Measurements from ENCODE around the gene NDUFAF2.
"Not testable (repeated sequence)": the region's sequence is repeated elsewhere in the genome, so short reads cannot be mapped to it uniquely, and the experiment has no call there.

The NDUFAF2 gene

DNA sequence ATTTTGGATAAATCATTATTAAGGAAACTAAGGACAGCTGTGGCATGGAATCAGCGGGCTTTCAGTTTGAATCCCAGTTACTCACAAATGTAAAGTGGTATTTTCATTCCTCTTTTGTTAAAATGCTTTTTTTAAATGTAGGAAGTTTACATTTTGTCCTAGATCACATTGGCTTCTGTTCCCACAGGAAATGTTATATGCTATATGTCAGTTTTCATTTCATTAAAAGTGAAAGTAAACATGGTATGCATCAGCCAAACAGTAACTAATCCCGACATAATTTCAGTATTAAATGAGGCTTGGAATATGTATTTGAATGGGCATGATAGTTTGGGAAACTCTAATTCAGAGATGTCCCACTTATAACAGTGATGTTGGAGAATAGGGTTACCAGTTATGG is 235.9 kb downstream of the NDUFAF2 start:
- no peaks in the 10 kb centered on the region for H3K9me3 Mint-ChIP-seq
- H3K4me3 Mint-ChIP-seq: no peak overlapping the region
- no peak overlapping the region for H3K27ac Mint-ChIP-seq
- no peaks in the 10 kb centered on the region for H3K36me3 Mint-ChIP-seq (ENCODE audit: low read depth)
- H3K27me3 Mint-ChIP-seq (ENCODE audit: low read depth, poor library complexity): peaks cover 5% of the 10 kb centered on the region
- DNase-seq: no peak
- TF ChIP-seq CTCF (IDR thresholded peaks at IDR 0.05): no peak
- no peaks in the 10 kb centered on the region for H3K4me1 Mint-ChIP-seq

DNA sequence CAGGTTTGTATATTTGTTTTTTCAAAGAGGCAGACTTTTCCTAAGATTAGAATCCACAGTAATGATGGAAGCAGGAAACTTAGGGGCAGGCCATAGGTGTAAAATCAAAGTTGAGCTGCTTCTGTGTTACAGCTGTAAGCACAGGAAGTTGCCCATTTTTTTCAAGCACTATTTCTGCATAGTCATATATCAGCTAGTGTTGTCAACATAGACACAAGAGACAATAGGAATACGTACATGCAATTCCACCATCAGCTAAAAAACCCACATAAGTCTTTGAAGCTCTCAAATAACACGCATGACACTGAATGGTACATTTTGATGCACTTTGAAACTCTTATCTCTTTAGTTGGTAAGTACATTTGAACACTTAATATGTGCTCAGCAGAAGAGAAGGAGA is 237.4 kb downstream of the NDUFAF2 start:
- Mint-ChIP-seq H3K36me3 (ENCODE audit: low read depth) (no peaks in the 10 kb centered on the region), H3K4me3 (no peak overlapping the region), H3K9me3 (no peaks in the 10 kb centered on the region), H3K27ac (no peak overlapping the region), H3K4me1 (no peaks in the 10 kb centered on the region), H3K27me3 (ENCODE audit: low read depth, poor library complexity) (peaks cover 5% of the 10 kb centered on the region)
- TF ChIP-seq CTCF (IDR thresholded peaks at IDR 0.05): no peak
- DNase-seq: no peak

DNA sequence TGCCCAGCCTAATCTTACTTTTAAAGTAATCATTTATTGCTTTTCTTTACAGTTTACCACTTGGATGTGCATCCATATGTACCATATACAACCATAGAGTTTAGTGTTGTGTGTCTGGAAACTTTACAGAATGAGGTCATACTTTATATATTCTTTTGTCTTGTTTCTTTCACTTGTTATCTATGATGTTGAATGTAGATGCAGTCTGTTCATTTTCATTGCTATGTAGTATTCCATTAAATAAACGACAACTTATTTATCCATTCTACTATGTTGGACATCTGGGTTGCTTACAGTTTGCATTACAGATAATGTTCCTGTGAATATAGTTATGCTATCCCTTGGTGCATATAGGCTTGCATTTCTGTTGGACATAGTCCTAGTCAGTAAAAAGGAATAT is 238.5 kb downstream of the NDUFAF2 start:
- TF ChIP-seq CTCF (IDR thresholded peaks at IDR 0.05): no peak
- DNase-seq: no peak
- no peak overlapping the region for H3K27ac Mint-ChIP-seq
- H3K36me3 Mint-ChIP-seq (ENCODE audit: low read depth): no peaks in the 10 kb centered on the region
- H3K4me3 Mint-ChIP-seq: no peak overlapping the region
- no peaks in the 10 kb centered on the region for H3K4me1 Mint-ChIP-seq
- no peaks in the 10 kb centered on the region for H3K9me3 Mint-ChIP-seq
- peaks cover 2% of the 10 kb centered on the region for H3K27me3 Mint-ChIP-seq (ENCODE audit: low read depth, poor library complexity)

DNA sequence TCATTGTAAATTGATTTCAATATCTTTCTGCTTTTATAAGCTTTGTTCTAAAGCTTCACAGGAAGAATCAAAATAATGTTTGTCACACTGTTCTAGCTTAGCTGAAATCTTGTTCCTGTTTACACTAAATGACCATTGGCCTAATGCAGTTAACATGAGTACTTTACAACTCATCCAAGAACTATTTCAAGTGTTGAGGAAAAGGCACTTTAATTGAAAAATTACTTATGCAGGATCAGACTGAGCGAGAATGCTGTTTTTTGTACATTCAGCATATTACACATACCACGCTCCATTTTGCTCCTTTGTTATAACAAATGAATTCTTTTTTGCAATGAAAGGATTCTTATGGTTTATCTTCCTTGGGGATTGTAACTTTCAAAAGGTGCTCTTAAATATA is 239.7 kb downstream of the NDUFAF2 start:
- H3K27me3 Mint-ChIP-seq (ENCODE audit: low read depth, poor library complexity): peaks cover 2% of the 10 kb centered on the region
- no peaks in the 10 kb centered on the region for H3K9me3 Mint-ChIP-seq
- no peak overlapping the region for H3K27ac Mint-ChIP-seq
- no peak overlapping the region for H3K4me3 Mint-ChIP-seq
- no peaks in the 10 kb centered on the region for H3K4me1 Mint-ChIP-seq
- no peak for DNase-seq
- H3K36me3 Mint-ChIP-seq (ENCODE audit: low read depth): no peaks in the 10 kb centered on the region
- no peak for TF ChIP-seq CTCF (IDR thresholded peaks at IDR 0.05)

- H3K36me3 Mint-ChIP-seq (ENCODE audit: low read depth): no peaks in the 10 kb centered on the region
- H3K27me3 Mint-ChIP-seq (ENCODE audit: low read depth, poor library complexity): peaks cover 2% of the 10 kb centered on the region
- no peak for DNase-seq
- H3K27ac Mint-ChIP-seq: no peak overlapping the region
- H3K4me3 Mint-ChIP-seq: no peak overlapping the region
- no peaks in the 10 kb centered on the region for H3K4me1 Mint-ChIP-seq
- no peak for TF ChIP-seq CTCF (IDR thresholded peaks at IDR 0.05)
- H3K9me3 Mint-ChIP-seq: peaks cover 5% of the 10 kb centered on the region
Observed at GRCh38 chr5:61186634-61187033, 241.6 kb downstream of the NDUFAF2 start.

DNA sequence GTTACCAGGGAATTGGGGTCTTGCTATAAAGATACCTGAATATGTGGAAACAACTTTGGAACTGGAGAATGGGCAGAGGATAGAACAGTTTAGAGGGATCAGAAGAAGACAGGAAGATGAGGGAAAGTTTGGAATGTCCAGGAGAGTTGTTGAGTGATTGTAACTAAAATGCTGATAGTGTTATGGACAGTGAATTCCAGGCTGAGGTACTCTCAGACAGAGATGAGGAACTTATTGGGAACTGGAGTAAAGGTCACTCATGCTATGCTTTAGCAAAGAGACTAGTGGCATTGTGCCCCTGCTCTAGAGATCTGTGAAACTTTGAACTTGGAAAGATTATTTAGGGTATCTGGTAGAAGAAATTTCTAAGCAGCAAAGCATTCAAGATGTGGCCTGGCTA is 242.3 kb downstream of the NDUFAF2 start:
- H3K36me3 Mint-ChIP-seq (ENCODE audit: low read depth); DNase-seq; H3K27me3 Mint-ChIP-seq (ENCODE audit: low read depth, poor library complexity); H3K27ac Mint-ChIP-seq; H3K4me1 Mint-ChIP-seq; H3K4me3 Mint-ChIP-seq: not testable (repeated sequence)
- peaks cover 11% of the 10 kb centered on the region for H3K9me3 Mint-ChIP-seq

- not testable (repeated sequence) for DNase-seq; H3K4me1 Mint-ChIP-seq; H3K27ac Mint-ChIP-seq; H3K27me3 Mint-ChIP-seq (ENCODE audit: low read depth, poor library complexity); H3K36me3 Mint-ChIP-seq (ENCODE audit: low read depth); H3K4me3 Mint-ChIP-seq
- H3K9me3 Mint-ChIP-seq: peaks cover 15% of the 10 kb centered on the region
Observed at GRCh38 chr5:61187826-61188225, 242.8 kb downstream of the NDUFAF2 start.
